ENCODE data around the gene RNF213.

- TF ChIP-seq EZH2phosphoT487 (IDR thresholded peaks at IDR 0.05; ENCODE audit: low read depth) (no peak), CTCF (IDR thresholded peaks at IDR 0.05; ENCODE audit: low read depth, low read length) (no peak)
These were observed 13.1 kb upstream of the RNF213 start for GRCh38 chr17:80247561-80247960.

Data from OCI-LY3 (cell line).